Inflammatory macrophage treated with lipopolysaccharide for 1 hour (primary cell): Measurements from ENCODE around the gene HOXB3.
"Not testable (repeated sequence)": the region's sequence is repeated elsewhere in the genome, so short reads cannot be mapped to it uniquely, and the experiment has no call there.

Experiments used
- DNase-seq, 2 donors: peaks; one replicate each; pipeline ENCODE4 v3.0.0-alpha.2; 2020 to 2022

The HOXB3 gene

GRCh38 chr17:48541577-48542113 lies 48.4 kb downstream of the HOXB3 start:
- DNase-seq = peak in 1 of 2 donors; percentile 18

GRCh38 chr17:48541036-48541576 lies 48.9 kb downstream of the HOXB3 start:
- DNase-seq = no peak

DNA sequence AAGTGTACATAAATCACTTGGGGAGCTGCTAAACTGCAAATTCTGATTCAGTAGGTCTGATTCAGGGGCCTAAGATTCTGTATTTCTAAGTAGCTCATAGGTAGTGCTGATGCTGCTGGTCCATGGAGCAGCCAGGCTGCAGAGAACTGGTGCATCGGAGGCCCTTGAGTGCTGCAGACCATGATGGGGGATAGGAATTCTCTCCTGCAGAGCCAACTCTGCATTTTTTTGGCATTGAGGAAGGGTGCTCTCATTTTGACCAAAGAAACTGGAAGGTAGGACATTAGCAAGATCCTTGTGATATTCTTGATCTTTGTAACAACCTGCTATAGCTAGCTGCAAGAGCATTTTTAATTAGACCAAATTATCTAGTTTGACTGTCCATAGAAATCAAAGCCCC lies 49.8 kb downstream of the HOXB3 start:
- no peak for DNase-seq

DNA sequence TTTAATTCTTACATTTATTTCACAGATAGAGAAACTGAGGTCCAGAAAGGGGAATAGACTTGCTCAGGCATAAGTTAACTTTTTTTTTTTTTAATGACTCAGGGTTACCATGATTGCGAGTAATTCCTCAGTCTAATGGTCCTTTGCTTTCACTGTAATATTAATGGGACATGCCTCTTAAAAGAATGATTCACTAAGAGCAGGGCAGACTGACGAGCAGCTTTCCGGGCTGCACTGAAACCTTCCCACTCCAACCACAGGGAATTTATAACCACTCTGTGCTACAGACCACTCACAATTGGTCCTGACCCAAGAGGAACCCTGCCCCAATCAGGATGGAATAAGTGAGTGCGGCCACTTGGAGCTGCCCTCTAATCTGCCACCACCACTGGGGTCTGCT lies 50.9 kb downstream of the HOXB3 start:
- DNase-seq = no peak

DNA sequence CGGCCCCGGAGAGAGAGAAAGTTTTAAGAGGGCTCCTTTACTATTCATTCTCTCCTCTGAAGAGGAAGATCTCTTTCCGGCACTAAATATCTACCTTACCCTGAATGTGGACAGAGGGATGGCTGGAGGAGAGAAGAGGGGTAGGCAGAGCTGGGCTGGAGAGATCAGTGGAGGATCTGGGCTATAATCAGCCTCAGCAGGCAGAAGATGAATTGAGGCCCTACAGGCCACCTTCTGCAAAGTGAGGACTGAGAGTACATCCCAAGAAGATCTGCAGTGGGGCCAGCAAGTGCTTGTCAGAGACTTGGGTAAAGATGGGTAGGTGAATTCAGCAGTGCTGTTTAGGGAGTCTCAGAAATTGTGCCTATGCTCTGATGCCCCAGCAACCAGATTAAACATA lies 52.7 kb downstream of the HOXB3 start:
- DNase-seq = no peak

DNA sequence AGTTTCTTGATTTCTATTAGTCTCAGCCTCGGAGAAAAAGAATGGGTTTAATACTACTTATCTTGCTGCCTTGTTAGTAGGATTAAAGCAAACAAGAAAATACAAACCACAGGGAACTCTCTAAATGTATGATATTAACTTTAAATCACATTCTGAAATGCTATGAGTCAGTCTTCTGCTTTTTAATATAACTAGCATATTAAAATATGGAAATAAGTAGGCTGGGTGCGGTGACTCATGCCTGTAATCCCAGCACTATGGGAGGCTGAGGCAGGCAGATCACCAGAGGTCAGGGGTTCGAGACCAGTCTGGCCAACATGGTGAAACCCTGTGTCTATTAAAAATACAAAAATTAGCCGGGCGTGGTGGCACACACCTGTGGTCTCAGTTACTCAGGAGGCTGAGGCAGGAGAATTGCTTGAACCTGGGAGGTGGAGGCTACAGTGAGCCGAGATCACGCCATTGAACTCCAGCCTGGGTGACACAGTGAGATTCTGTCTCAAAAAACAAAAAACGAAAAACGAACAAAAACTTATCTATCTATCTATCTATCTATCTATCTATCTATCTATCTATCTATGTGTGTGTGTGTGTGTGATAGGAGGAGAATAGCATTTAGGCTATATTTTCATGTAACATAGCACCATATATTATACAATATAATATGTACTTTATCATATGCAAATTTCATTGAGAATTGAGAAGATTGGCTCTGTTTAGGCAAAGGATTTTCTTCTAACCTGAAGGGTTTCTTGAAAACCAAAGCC lies 54.1 kb downstream of the HOXB3 start:
- DNase-seq = not testable (repeated sequence)

- DNase-seq = no peak
Measured at GRCh38 chr17:48532261-48532660, 57.8 kb downstream of the HOXB3 start.

- no peak for DNase-seq
Measured at GRCh38 chr17:48530887-48531272, 59.2 kb downstream of the HOXB3 start, which contains the start of gene HOXB1. Gene HOXB1 (minus strand): TSS chr17:48531011. CDS start chr17:48530904, 107 bp downstream.

DNA sequence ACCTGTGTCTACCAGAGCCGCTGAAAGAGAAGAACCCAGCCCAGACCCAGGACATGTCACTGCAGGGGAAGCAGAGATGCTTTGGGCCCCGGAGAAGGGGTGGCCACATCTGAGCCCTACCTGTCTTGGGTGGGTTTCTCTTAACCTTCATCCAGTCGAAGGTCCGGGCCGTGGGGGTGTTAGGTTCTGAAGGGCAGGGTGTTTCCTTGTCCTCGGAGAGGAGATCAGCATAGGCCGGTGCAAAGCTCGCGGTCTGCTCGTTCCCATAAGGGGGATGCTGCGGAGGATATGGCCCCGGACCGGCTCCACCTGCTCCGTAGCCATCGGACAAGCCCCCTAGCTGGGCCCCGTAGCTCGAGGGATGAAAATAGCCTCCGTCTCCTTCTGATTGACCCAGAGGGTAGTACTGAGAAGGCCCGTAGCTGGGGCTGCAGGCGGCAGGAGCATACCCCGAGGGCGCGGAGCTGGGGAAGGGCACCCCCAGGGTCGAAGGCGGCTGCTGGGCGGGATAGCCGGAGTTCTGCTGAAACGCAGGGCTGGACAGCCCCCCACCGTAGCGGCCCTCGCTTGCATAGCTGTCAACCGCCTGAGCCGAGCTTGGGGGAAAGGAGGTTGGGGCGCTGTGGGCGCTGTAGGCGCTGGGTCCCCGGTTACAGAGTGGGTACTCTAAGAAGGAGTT lies 59.7 kb downstream of the HOXB3 start:
- DNase-seq = no peak

DNA sequence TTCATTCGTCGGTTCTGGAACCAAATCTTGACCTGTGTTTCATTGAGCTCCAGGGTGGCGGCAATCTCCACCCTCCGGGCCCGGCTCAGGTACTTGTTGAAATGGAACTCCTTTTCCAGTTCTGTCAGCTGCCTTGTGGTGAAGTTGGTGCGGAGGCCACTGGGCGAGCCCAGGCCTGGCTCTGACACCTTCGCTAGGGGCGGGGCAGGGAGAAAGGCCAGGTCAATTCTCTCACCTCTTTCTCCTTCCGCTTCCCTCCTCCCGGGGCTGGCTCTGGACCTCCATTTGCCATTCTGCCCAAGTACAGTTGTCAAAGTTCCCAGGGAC lies 60.4 kb downstream of the HOXB3 start:
- no peak for DNase-seq

DNA sequence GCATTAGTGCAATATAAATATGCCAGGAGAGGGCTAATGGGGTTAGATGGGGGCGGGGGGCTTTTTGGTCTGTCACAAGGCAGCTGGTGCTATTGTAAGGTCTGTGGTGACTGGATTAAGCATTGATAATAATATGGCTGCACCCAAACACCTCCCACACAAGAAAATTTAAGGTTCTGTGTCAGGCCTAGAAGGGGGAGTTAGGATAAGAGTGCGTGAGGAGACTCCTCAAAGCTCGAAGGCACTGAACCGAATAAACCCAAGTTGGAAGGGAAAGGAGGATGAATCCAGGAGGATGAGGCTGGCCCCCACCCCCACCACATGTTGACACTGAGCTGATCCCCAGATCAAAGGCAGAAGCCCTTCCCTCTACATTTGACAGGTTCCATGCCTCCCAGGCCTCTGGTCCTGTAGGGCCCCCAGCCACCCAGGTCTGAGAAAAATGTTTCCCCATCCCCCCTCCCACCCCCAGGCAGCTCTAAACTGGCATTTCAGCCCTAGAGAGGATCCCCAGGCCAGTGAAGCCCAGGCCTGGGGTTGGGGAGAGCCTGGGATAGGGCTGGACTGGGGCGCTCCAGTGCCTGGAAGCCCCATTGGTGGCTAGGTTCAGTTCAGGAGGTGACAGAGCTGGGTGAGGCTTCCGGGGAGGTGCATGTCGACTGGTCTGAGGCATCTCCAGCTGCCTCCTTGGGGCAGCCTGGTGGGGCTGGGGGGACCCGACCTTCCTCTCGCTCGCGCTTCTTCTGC lies 60.9 kb downstream of the HOXB3 start:
- DNase-seq = no peak

- DNase-seq = no peak
Measured at GRCh38 chr17:48528153-48528935, 61.7 kb downstream of the HOXB3 start.

DNA sequence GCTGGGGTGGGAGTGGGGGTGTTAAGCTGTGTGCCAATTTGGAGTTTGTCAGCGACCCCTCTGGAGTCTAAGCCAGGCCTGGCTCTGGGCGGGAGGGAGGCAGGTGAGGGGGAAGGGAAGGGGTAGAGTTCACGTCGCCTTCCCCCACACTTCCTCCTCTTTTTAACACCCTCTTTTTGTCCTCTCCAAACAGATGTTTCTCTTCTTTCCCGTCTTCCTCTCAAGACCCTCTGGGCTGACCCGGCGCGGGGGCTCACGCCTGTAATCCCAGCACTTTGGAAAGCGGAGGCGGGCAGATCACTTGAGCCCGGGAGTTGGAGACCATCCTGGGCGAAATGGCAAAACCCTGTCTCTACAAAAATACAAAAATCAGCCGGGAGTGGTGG lies 62.5 kb downstream of the HOXB3 start:
- no peak for DNase-seq

DNA sequence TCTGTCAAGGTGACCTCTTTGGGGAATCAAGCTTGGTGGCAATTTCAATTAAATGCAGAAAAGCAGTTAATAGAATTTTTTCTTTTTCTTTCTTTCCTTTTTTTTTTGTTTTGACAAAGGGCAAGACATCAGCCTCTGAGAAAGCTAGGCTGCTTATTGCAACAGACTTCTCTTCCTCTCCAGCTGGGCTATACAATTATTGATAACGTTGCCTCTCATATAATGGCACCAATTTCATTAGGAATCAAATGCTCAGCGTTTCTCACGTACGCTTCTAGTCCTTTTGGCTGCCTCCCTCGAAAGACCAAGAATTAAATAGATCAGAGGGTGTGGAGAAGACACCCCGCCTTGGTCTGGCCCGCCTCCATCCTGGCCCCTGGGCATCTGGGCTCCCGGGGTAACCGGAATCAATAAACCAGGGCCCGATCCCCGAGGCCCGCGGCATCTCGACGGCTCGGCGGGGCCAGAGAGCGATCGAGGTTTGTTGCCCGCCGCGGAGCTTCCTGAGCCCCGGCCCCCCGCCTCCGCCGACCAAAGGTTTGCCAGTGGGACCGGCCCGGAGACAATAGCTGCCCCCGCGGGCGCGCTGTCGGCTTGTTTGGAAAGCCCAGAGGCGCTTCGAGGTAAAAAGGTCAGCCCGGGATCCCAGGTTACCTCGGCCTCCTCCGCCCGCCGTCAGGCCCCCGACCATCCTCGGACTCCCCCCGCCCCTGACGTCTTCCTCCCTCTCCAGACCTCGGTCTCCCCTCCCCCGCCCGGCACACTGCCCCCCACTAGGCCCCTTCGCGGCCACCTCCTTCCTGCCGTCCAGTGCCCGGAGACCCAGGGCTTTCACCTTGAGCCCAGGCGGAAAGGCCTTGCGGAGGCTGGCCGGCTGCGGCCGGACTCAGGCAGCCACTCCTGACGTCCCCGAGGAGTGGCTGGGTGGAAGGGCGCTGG lies 63.2 kb downstream of the HOXB3 start:
- no peak for DNase-seq

GRCh38 chr17:48523010-48523409 lies 67.0 kb downstream of the HOXB3 start:
- no peak for DNase-seq

GRCh38 chr17:48522031-48522653 lies 67.9 kb downstream of the HOXB3 start:
- DNase-seq = no peak

DNA sequence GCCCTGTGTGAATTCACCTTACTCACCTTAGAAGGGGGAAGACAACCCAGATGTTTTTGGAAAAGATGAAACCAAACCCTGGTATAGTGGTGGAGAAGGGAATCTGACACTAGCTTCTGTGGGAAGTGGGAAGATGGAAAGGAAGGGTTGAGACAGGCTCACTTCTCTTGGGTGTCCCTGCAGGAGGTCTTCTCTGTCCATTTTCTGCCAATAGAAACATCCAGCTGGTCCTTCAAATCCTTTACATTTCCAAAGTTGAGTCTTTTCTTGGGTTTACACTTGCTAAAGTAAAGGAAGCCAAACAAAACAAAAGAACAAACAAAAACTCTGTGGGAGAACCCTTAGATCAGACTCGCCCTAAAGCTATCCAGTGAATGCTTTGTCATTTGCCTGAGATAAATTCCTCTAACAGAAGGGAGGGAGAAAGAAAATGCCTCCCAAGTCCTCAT lies 69.4 kb downstream of the HOXB3 start:
- DNase-seq = no peak

- DNase-seq = no peak
Measured at GRCh38 chr17:48519427-48519826, 70.6 kb downstream of the HOXB3 start.

- DNase-seq = no peak
Measured at GRCh38 chr17:48517478-48517877, 72.6 kb downstream of the HOXB3 start.
